GM13977 (cell line): Measurements from ENCODE around the gene DGKQ.

Experiments
- DNase-seq: peaks from one replicate; pipeline ENCODE4 v3.0.0; 2012; ENCODE audit warnings: low spot score
- in situ Hi-C: fragments of 300-500 bp; cut with MboI; formaldehyde crosslinking; loops from one replicate; pipeline ENCODE4 v1.12.0; 2022; ENCODE audit warnings: low sequenced_read_pairs, low pct_unique_long_range_greater_than_20kb, mixed read lengths, inconsistent platforms; ENCODE audit not compliant: unreplicated experiment
- TF ChIP-seq, protein P1 (sequence below): IDR thresholded peaks from 2 replicates; pipeline ENCODE4 v1.5.1; 2012; ENCODE audit warnings: mild to moderate bottlenecking, control low read depth; ENCODE audit not compliant: insufficient read depth; ENCODE audit errors: extremely low read depth, missing control alignments

DGKQ gene

GRCh38 chr4:915595-915994, 57.8 kb downstream of the DGKQ start:
- in situ Hi-C loops: no loop called here
- TF ChIP-seq, protein P1, sequence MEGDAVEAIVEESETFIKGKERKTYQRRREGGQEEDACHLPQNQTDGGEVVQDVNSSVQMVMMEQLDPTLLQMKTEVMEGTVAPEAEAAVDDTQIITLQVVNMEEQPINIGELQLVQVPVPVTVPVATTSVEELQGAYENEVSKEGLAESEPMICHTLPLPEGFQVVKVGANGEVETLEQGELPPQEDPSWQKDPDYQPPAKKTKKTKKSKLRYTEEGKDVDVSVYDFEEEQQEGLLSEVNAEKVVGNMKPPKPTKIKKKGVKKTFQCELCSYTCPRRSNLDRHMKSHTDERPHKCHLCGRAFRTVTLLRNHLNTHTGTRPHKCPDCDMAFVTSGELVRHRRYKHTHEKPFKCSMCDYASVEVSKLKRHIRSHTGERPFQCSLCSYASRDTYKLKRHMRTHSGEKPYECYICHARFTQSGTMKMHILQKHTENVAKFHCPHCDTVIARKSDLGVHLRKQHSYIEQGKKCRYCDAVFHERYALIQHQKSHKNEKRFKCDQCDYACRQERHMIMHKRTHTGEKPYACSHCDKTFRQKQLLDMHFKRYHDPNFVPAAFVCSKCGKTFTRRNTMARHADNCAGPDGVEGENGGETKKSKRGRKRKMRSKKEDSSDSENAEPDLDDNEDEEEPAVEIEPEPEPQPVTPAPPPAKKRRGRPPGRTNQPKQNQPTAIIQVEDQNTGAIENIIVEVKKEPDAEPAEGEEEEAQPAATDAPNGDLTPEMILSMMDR: no peak
- DNase-seq: no peak

GRCh38 chr4:915041-915474, 58.3 kb downstream of the DGKQ start:
- TF ChIP-seq, protein P1: no peak
- in situ Hi-C loops: no loop called here
- DNase-seq: no peak

- TF ChIP-seq, protein P1: no peak
- in situ Hi-C loops: no loop called here
- DNase-seq: no peak
Observed at GRCh38 chr4:914531-914930, 58.8 kb downstream of the DGKQ start.

DNA sequence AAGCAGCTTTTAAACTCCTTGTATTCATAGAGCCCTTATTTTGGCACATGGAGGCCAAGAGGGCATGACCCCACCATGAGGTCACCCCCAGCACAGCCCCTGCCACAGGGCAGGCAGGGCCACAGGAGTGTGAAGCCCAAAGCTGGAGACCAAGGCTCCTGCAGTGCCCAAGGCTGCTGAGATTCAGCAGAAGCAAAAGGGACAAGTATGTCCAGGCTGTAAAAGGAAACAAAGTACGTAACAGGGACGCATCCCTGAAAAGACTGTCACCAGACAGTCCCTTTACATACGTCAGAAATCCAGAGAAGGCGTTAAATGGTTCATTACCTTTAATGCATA, 60.1 kb downstream of the DGKQ start:
- TF ChIP-seq, protein P1: no peak
- in situ Hi-C loops: no loop called here
- DNase-seq: no peak

DNA sequence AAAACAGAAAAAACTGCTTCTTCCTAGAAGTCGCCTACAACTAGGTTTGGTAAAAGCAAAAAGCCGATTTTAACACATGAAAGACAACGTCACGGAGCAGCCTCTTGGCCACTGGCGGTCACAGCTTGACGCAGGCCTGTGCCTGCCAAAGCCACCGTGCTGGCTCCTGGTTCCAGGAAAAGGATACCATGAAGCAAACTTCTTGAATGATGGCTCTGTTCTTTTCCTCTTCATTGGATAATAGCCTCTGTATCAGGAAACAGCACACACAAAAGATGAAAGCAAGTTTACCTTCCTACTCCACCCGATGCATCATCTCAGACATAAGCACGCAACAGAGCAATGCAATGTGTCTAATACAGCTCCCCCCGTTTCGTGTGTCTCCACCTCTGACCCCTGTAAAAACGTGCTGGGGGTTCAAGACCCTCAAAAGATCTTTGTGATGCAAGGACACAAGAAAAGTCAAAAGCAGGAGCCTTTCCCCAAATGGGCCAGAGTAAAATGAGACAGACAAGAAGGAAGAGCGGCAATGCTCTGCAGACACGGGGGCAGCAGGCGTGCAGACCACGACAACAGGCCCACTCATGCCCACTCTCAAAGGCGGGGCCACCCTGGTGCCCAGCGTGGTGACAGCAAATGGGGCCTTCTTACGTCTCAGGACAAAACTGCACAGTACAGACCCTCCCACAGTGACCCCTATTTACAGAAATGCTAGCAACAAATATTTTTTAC, 60.7 kb downstream of the DGKQ start:
- in situ Hi-C loops: no loop called here
- TF ChIP-seq, protein P1: no peak
- DNase-seq: no peak

DNA sequence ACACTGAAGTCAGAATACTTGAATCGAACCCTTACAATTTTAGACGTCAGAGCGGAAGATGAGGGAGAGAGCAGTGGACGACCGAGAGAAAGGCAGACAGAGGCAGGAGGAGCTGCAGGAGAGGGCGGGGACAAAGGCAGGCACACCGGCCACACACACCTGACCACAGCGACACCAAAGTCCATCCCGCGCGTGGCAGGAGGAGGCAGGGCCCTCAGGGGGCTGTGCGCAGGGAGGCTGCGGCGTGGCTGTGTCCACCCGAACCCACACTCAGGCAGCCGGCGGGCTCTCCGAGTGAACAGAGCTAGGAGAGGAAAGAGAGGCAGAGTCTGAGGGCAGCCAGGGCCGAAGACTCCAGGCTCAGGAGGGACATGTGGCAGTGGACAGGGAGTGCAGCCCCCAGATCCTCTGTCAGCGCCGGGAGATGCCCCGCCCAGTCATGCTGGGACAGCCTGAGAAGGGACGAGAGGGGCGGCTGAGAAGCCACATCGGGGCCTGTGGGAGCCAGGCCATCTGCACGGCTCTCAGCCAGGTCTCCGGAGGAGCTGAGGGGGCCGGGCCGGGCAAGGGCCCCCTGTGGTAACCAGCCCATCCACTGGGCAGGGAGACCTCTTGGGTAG, 61.4 kb downstream of the DGKQ start:
- TF ChIP-seq, protein P1: no peak
- in situ Hi-C loops: no loop called here
- DNase-seq: no peak
